ENCODE results near the gene EYA2. TPM values are rescaled to one million over a fixed set of nuclear protein-coding genes. Genes with fewer than 3 reads are reported as not detected.

The EYA2 gene
- polyA plus RNA-seq, 1 experiment: 4.0 TPM

- Histone ChIP-seq H3K4me3 (ENCODE audit: low read depth, low read length) (no peak overlapping the region), H3K9me3 (ENCODE audit: control insufficient read depth, insufficient read depth, low read length) (no peaks in the 10 kb centered on the region), H3K27me3 (ENCODE audit: control insufficient read depth, insufficient read depth, low read length) (no peaks in the 10 kb centered on the region), H3K27ac (ENCODE audit: low read depth, low read length) (no peak overlapping the region)
- no peak for DNase-seq (ENCODE audit: low read depth, low spot score)
- CTCF ChIA-PET: no interaction called here
- POLR2A ChIA-PET: no interaction called here
- TF ChIP-seq CTCF (IDR thresholded peaks at IDR 0.05; ENCODE audit: low read depth, low read length): no peak
These were observed 163.6 kb downstream of the EYA2 start for GRCh38 chr20:47058236-47058635.

GRCh38 chr20:47059536-47059935 lies 164.9 kb downstream of the EYA2 start:
- Histone ChIP-seq H3K4me3 (ENCODE audit: low read depth, low read length) (no peak overlapping the region), H3K27ac (ENCODE audit: low read depth, low read length) (no peak overlapping the region), H3K9me3 (ENCODE audit: control insufficient read depth, insufficient read depth, low read length) (no peaks in the 10 kb centered on the region), H3K27me3 (ENCODE audit: control insufficient read depth, insufficient read depth, low read length) (no peaks in the 10 kb centered on the region)
- CTCF ChIA-PET: no interaction called here
- TF ChIP-seq CTCF (IDR thresholded peaks at IDR 0.05; ENCODE audit: low read depth, low read length): no peak
- POLR2A ChIA-PET: no interaction called here
- no peak for DNase-seq (ENCODE audit: low read depth, low spot score)

GRCh38 chr20:47061549-47061948 lies 166.9 kb downstream of the EYA2 start:
- ChIA-PET CTCF (no interaction called here), POLR2A (no interaction called here)
- Histone ChIP-seq H3K4me3 (ENCODE audit: low read depth, low read length) (no peak overlapping the region), H3K9me3 (ENCODE audit: control insufficient read depth, insufficient read depth, low read length) (no peaks in the 10 kb centered on the region; the same call in 1 of the 2 replicates), H3K27me3 (ENCODE audit: control insufficient read depth, insufficient read depth, low read length) (no peaks in the 10 kb centered on the region), H3K27ac (ENCODE audit: low read depth, low read length) (no peak overlapping the region)
- no peak for DNase-seq (ENCODE audit: low read depth, low spot score)
- no peak for TF ChIP-seq CTCF (IDR thresholded peaks at IDR 0.05; ENCODE audit: low read depth, low read length)

GRCh38 chr20:47062226-47062890 lies 167.7 kb downstream of the EYA2 start:
- no peak for TF ChIP-seq CTCF (IDR thresholded peaks at IDR 0.05; ENCODE audit: low read depth, low read length)
- no peak for DNase-seq (ENCODE audit: low read depth, low spot score)
- Histone ChIP-seq H3K9me3 (ENCODE audit: control insufficient read depth, insufficient read depth, low read length) (no peaks in the 10 kb centered on the region; the same call in 1 of the 2 replicates), H3K27ac (ENCODE audit: low read depth, low read length) (no peak overlapping the region), H3K4me3 (ENCODE audit: low read depth, low read length) (no peak overlapping the region), H3K27me3 (ENCODE audit: control insufficient read depth, insufficient read depth, low read length) (no peaks in the 10 kb centered on the region)
- CTCF ChIA-PET: no interaction called here
- POLR2A ChIA-PET: no interaction called here

- Histone ChIP-seq H3K27me3 (ENCODE audit: control insufficient read depth, insufficient read depth, low read length) (no peaks in the 10 kb centered on the region), H3K4me3 (ENCODE audit: low read depth, low read length) (no peak overlapping the region), H3K27ac (ENCODE audit: low read depth, low read length) (no peak overlapping the region), H3K9me3 (ENCODE audit: control insufficient read depth, insufficient read depth, low read length) (peaks cover 5% of the 10 kb centered on the region; the same call in 1 of the 2 replicates)
- DNase-seq (ENCODE audit: low read depth, low spot score): no peak
- POLR2A ChIA-PET: no interaction called here
- CTCF ChIA-PET: no interaction called here
- no peak for TF ChIP-seq CTCF (IDR thresholded peaks at IDR 0.05; ENCODE audit: low read depth, low read length)
These were observed 168.8 kb downstream of the EYA2 start for GRCh38 chr20:47063407-47063806.
